ENCODE results near the gene NPEPL1.
"Not testable (repeated sequence)": the region's sequence is repeated elsewhere in the genome, so short reads cannot be mapped to it uniquely, and the experiment has no call there.

The NPEPL1 gene

DNA sequence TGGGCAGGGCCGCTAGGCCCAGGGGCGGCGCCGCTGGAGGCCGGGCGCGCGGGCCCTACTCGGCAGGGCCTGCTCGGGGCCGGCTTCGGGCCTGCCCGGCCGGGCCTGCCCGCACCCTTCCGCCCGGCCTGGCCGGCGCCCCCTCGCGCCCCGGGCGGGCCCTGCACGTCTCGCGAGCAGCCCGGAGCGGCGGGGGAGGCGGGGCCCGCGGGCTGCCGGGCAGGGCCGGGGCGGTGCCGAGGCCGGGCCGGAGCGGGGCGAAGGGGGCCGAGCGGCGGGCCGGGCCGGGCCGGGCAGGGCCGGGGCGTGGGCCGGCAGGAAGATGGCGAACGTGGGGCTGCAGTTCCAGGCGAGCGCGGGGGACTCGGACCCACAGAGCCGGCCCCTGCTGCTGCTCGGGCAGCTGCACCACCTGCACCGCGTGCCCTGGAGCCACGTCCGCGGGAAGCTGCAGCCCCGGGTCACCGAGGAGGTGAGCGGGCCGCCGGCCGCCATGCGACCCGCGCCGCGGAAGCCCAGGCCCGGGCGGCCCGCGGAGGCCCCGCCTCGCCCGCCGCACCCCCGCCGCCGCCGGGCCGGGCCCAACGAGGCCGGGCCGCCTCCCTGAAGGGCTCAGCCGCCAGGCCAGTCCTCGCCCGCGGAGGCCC lies at the start of gene NPEPL1:
NPEPL1 (plus strand) TSS at position 222 of the 647 bp plus-strand sequence; CDS start at position 323, 101 bp downstream.
- peak in 2 of 3 experiments; percentile 30 to 60 for DNase-seq (ENCODE audit: low read depth in 3 of 3)

DNA sequence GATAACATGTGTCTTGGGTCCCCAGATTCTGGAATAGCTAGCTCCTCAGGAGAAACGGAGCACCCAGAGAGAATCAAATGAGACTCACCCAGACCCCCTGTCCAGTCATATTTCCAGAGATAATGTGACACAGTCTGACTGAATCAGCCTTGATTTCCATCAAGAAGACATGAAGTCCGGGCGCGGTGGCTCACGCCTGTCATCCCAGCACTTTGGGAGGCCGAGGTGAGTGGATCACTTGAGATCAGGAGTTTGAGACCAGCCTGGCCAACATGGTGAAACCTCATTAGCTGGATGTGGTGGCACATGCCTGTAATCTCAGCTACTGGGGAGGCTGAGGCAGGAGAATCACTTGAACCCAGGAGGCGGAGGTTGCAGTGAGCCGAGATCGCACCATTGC lies 49.7 kb upstream of the NPEPL1 start:
- DNase-seq (ENCODE audit: low read depth in 3 of 3), result not testable (repeated sequence)

DNA sequence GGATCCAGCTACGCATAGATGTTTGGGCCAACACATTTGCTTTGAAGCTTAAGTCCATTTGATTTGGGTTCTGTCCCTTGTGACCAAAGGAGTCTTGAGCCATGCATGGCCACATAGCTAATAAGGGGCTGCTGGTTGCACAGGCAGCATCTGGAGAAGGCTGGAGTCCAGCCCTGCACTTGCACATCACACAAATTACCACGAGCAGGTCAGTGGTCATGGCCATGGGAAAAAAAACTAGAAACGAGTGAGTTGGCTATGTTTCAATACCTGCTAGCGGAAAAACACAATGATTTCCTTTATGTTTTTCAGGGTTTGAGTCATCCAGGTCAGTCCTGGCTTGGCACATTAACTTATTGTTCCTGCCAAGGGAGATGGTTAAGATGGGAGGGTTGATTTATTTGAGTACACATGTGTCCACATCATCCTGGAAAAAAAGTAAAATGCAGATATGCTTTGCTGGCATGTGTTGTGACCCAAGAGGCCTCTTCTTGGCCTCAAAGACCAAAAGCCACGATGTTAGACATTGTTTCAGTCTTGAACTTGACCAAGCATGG lies 47.1 kb upstream of the NPEPL1 start:
- no peak for DNase-seq (ENCODE audit: low read depth in 3 of 3)

DNA sequence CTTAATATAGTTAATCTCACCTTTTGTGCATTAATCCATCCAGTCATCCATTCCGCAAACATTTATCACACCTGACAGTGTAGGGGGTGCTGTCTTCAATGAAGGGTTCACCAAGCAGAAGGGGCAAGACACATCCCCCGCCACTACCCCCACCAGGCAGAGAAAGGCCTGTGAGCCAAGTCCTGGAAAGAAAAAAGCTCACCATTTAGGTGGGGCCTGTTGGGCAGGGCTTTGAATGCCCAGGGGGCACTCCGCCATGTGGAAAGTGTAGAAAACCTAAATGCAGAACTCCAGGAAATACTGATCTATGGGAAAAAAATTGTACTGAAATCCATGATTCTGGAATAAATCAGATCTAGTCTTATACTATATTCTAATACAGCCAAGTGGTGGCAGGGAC lies 46.3 kb upstream of the NPEPL1 start:
- DNase-seq (ENCODE audit: low read depth in 3 of 3), result no peak

GRCh38 chr20:58646703-58647102 lies 45.9 kb upstream of the NPEPL1 start:
- DNase-seq (ENCODE audit: low read depth in 3 of 3), result no peak

DNA sequence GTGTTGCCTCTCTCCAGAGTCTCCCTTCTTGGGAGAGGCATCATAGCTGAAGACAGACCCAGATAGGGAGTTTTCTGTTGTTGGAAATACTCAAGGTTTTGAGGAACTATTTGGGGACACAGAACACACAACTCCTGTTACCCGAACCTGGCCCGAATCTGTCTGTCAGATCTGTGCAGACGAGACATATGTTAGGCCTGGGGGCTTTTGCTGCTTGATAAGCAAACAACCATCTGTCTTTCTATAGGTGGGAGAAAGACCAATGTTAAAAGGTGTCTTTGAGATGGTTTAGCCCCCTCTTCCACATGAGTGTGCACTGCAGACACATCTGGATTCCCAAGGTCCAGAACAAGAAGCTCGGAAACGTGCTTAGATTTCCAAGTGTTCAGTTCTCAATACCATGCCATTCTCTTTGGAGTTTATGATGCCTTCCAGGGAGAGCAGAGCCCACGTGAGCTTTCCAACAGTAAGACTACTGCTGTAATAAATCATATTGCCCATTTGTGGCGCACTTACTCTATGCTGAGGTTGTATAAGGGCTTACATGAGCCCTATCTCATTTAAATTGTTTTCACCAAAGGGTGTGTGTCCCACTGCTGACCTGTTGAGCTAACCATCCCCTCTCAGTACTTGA lies 45.3 kb upstream of the NPEPL1 start:
- DNase-seq (ENCODE audit: low read depth in 3 of 3), result no peak

DNA sequence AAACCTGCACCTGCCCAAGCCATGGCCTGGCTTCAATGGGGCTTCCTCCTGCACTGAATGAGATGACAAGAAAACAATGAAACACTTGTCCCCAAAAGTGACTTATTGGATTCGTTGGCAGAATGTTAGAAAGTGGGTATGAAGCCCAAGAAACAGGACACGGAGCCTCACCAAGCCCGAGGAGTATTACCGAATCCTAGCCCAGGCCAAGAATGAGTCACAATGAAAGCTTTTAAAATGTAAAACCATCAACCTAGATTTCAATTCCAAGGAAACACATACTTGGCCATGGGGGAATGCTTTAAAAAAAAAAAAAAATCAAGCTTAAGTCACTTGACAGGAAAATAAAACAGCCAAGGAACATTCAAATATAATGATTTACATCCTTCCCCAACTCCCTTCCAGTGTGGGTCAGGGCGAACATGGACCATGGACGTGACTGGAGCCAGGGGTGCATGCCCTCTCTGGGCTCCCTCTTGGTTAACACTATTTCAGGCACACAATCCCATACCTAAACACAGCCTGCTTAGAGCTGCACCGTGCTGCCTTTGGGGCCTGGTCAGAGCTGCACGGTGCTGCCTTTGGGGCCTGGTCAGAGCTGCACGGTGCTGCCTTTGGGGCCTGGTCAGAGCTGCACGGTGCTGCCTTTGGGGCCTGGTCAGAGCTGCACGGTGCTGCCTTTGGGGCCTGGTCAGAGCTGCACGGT lies 44.7 kb upstream of the NPEPL1 start:
- no peak for DNase-seq (ENCODE audit: low read depth in 3 of 3)

- not testable (repeated sequence) for DNase-seq (ENCODE audit: low read depth in 3 of 3)
Observed at GRCh38 chr20:58648502-58648825, 44.1 kb upstream of the NPEPL1 start.

DNA sequence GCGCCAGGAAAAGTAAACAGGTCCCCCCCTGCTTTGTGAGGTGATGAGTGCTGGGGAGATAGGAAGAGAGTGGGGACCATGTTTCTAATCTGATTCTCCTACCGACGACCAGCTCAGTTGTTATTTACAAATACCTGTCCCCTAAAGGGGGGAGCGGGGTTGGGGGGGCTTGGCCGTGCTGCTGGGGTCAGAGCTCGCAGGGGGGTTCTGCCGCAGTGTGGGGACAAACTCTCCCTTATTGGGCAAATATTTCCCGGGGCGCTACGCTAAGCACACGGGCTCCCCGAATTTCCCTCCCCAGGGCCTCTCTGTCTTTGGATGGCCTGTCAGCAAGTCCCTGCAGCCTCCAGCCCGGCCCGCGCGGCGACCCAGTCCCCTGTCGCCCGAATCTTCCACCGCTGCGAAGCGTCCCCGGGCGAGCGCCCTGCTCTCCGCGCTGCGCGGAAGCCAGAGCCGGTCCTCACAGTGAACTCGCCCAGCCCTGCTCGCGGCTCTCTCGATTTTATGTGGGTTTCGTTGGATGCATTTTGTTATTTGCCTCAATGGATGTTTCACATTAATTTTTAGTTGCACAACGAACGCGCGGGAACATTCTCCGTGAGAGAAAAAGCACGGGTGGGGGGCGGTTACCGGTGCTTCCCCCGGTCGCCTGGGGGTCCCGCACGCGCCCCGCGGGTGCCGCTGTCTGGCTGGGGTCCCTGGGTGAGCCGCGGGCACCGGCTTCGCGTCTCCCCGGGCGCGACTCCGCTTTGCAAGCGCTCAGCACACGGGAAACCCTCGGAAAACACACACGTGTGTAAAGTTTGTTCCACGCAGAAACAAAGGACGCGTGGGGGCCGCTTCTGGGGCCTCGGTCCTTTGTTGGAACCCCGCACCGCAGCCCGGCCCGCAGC lies 43.1 kb upstream of the NPEPL1 start:
- no peak for DNase-seq (ENCODE audit: low read depth in 3 of 3)

DNA sequence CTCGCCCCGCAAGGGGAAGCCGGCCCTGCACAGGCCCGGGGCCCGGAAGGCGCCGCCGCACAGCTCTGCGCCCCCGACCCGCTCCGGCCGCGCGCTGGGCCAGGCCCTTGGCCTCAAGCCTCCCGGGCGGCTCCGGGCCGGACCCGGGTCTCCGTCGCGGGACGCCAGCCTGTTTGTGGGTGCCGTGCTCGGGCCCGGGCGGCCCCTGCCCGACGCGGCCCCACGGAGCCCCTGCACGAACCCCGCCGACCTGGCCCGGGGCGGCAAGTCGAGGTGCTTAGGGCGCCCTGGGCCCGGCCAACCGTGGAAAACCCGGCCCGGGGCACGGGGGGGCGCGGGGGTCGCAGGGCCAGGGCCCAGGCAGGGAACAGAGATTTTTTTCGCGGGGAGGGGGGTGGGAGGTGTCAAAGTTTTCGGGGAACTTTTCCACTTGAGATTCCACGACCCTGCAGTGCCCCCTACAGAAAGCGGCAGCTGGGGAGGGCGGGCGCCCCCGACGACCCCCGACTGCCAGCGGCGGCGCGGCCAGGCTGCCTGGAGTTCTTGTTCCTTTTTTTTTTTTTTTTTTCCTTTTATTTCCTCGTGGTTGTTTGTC lies 42.3 kb upstream of the NPEPL1 start:
- DNase-seq (ENCODE audit: low read depth in 3 of 3), result peak in 1 of 3 experiments; percentile 37

GRCh38 chr20:58650776-58651558 lies 41.6 kb upstream of the NPEPL1 start, which contains the start of gene STX16:
Gene STX16 (plus strand): TSS chr20:58651283. CDS start chr20:58652007, 724 bp downstream.
- peak; percentile 77 to 88 (median 80) for DNase-seq (ENCODE audit: low read depth in 3 of 3)

- DNase-seq (ENCODE audit: low read depth in 3 of 3), result no peak
Observed at GRCh38 chr20:58651559-58651945, 41.0 kb upstream of the NPEPL1 start.

DNA sequence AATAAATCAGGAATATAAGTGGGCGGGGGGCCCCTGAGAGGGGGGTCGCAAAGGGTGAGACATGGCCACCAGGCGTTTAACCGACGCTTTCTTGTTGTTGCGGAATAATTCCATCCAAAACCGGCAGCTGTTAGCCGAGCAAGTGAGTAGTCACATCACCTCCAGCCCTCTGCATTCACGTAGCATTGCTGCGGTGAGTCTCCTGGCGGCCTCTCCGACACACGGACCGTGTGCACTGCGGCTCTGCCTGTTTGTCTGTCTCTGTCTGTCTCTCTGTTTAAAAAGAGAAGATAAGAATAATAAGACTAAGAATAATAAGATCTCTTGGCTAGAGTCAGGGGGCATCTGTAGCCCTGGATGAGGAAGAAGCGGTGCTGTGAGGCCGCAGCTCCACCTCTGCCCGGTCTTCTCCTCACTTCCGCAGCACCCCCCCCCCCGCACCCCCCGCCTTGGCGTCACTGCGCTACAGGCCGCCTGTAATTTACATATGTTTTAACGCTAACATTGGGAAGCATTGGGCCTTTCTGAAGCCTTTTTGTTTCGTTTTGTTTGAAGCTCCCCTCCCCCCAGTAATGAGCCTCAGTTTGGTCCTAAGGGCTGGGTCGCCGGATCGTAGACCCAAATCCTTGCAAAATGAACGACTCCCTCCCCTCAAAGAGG lies 40.5 kb upstream of the NPEPL1 start:
- DNase-seq (ENCODE audit: low read depth in 3 of 3), result peak in 2 of 3 experiments; percentile 30 to 45

- no peak for DNase-seq (ENCODE audit: low read depth in 3 of 3)
Observed at GRCh38 chr20:58652606-58653294, 39.9 kb upstream of the NPEPL1 start.

GRCh38 chr20:58654337-58654736 lies 38.3 kb upstream of the NPEPL1 start:
- no peak for DNase-seq (ENCODE audit: low read depth in 3 of 3)

DNA sequence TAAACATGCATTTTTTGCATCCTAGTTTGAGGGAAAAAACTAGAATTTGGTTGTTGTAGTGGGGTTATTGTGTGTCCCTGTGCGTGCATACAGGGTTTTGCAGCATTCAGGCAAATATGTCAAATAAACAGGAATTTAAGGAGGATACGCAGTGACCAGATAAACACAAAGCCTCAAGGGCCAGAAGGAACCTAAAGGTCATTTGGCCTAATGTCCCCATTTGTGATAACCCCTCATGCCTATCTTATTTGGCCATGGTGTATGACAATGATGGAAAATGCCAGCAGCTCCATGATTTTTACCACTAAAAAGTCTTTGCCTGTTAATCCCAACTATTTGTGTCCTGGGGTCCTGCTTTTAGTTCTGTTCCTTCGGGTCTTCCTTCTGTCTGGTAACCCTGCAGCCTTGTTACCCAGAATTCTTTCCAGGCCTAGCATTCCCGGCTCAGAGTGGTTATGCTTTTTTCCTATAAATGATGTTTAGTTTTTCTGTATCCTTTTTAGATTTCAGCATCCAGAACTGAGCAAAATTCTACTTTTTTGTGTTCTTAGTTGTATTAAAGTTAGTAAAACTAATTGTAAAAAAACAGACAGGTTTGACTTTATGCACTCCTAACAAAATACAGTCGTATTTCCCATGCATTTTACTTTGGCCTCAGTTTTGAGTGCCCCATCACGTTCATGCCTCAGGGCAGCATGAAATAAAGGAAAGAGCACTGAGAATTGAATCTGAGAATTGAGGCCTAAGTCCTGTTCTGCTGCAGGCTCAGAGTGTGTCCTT lies 37.1 kb upstream of the NPEPL1 start:
- no peak for DNase-seq (ENCODE audit: low read depth in 3 of 3)

- no peak for DNase-seq (ENCODE audit: low read depth in 3 of 3)
Observed at GRCh38 chr20:58656831-58657230, 35.8 kb upstream of the NPEPL1 start.

GRCh38 chr20:58657262-58657661 lies 35.3 kb upstream of the NPEPL1 start:
- DNase-seq (ENCODE audit: low read depth in 3 of 3), result no peak
